HG03342 (cell line): ENCODE results near the gene ELL2.
"Not testable (repeated sequence)": the region's sequence is repeated elsewhere in the genome, so short reads cannot be mapped to it uniquely, and the experiment has no call there.

Source experiments
- ATAC-seq: cut with Tn5 transposase; IDR thresholded peaks from one replicate; pipeline ENCODE4 v1.9.1; 2021; ENCODE audit warnings: mild to moderate bottlenecking, moderate library complexity; ENCODE audit not compliant: unreplicated experiment

ELL2 gene

GRCh38 chr5:95910521-95910920 is 51.1 kb downstream of the ELL2 start:
- no peak for ATAC-seq

GRCh38 chr5:95909738-95910137 is 51.9 kb downstream of the ELL2 start:
- ATAC-seq: no peak

- no peak for ATAC-seq
These were observed 52.9 kb downstream of the ELL2 start for GRCh38 chr5:95908799-95909198.

GRCh38 chr5:95907740-95908706 is 53.6 kb downstream of the ELL2 start:
- ATAC-seq: no peak

- no peak for ATAC-seq
These were observed 54.5 kb downstream of the ELL2 start for GRCh38 chr5:95907067-95907705.

GRCh38 chr5:95906398-95906797 is 55.3 kb downstream of the ELL2 start:
- not testable (repeated sequence) for ATAC-seq

GRCh38 chr5:95904827-95905226 is 56.8 kb downstream of the ELL2 start:
- no peak for ATAC-seq

- ATAC-seq: no peak
These were observed 57.8 kb downstream of the ELL2 start for GRCh38 chr5:95903838-95904237.

GRCh38 chr5:95901676-95902627 is 59.7 kb downstream of the ELL2 start:
- no peak for ATAC-seq

GRCh38 chr5:95900383-95900958 is 61.2 kb downstream of the ELL2 start:
- ATAC-seq: no peak

GRCh38 chr5:95899829-95900228 is 61.8 kb downstream of the ELL2 start:
- no peak for ATAC-seq

- ATAC-seq: no peak
These were observed 62.6 kb downstream of the ELL2 start for GRCh38 chr5:95899006-95899405.

- no peak for ATAC-seq
These were observed 65.9 kb downstream of the ELL2 start for GRCh38 chr5:95895771-95896170.

GRCh38 chr5:95895251-95895650 is 66.4 kb downstream of the ELL2 start:
- no peak for ATAC-seq

GRCh38 chr5:95892784-95893354 is 68.8 kb downstream of the ELL2 start:
- ATAC-seq: peak; percentile 73

GRCh38 chr5:95891499-95891898 is 70.2 kb downstream of the ELL2 start:
- no peak for ATAC-seq

- ATAC-seq: no peak
These were observed 72.6 kb downstream of the ELL2 start for GRCh38 chr5:95889076-95889475.

- ATAC-seq: no peak
These were observed 73.7 kb downstream of the ELL2 start for GRCh38 chr5:95887977-95888376.

- no peak for ATAC-seq
These were observed 75.2 kb downstream of the ELL2 start for GRCh38 chr5:95886340-95887044.

- no peak for ATAC-seq
These were observed 77.1 kb downstream of the ELL2 start for GRCh38 chr5:95884511-95884910.
